ENCODE results near the gene PDE7B. TPM values are rescaled to one million over a fixed set of nuclear protein-coding genes. Genes with fewer than 3 reads are reported as not detected.

PDE7B gene
- total RNA-seq, 4 donors from 2014 or later: 15.4 to 28.6 (median 18.8) TPM

DNA sequence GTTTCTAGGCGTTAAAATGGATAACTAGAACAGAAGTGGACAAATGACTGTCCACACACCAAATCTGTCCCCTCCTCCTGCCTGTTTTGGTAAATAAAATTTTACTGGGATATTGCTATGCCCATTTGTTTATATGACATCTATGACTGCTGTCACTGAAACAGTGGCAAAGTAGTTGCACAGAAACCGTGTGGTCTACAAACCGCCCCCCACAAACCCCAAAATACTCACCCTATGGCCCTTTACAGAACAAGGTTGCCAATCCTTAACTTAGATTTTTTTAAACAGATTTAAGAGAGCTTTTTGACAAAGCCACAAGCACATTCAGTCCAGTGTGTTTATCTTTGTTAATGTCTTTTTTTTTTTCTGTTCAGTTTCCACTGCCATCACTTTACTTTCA, 260.8 kb downstream of the PDE7B start:
- H3K36me3 ChIP-seq: no peaks in the 10 kb centered on the region
- no peaks in the 10 kb centered on the region for H3K27me3 ChIP-seq
- DNase-seq: no peak
- H3K4me3 ChIP-seq: no peak overlapping the region
- no peaks in the 10 kb centered on the region for H3K9me3 ChIP-seq
- TF ChIP-seq POLR2A (IDR thresholded peaks at IDR 0.05): no peak
- TF ChIP-seq, protein P1, sequence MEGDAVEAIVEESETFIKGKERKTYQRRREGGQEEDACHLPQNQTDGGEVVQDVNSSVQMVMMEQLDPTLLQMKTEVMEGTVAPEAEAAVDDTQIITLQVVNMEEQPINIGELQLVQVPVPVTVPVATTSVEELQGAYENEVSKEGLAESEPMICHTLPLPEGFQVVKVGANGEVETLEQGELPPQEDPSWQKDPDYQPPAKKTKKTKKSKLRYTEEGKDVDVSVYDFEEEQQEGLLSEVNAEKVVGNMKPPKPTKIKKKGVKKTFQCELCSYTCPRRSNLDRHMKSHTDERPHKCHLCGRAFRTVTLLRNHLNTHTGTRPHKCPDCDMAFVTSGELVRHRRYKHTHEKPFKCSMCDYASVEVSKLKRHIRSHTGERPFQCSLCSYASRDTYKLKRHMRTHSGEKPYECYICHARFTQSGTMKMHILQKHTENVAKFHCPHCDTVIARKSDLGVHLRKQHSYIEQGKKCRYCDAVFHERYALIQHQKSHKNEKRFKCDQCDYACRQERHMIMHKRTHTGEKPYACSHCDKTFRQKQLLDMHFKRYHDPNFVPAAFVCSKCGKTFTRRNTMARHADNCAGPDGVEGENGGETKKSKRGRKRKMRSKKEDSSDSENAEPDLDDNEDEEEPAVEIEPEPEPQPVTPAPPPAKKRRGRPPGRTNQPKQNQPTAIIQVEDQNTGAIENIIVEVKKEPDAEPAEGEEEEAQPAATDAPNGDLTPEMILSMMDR (IDR thresholded peaks at IDR 0.05): no peak
- peaks cover 0 to 2% of the 10 kb centered on the region in 2 donors for H3K4me1 ChIP-seq
- no peak overlapping the region for H3K27ac ChIP-seq
- intact Hi-C loops (cut with DNase I; ENCODE audit: low total_unique reads): no loop called here

DNA sequence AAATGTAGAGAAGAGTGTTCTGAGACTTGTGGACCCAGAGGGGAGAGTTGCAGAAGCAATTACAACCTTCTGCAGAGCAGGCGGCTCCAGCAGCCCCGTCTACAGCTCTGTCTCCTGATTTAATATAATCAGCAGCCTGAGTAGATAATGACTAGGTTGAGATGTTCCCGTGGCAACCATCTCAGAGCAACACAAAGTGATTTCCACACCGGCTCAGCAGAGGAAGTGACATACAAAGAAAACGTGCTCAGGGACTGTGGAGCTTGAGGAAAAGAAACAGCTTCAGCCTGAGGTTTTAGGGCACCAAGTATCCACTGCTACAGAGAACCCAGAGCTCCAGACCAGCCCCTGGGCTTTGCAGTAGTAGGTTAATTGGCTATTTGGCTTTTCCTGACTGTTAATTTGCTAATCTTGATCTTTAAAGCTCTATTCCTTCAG, 262.3 kb downstream of the PDE7B start:
- TF ChIP-seq, protein P1 (IDR thresholded peaks at IDR 0.05): no peak
- no peak for TF ChIP-seq POLR2A (IDR thresholded peaks at IDR 0.05)
- peak; percentile 55 to 69 for DNase-seq

DNA sequence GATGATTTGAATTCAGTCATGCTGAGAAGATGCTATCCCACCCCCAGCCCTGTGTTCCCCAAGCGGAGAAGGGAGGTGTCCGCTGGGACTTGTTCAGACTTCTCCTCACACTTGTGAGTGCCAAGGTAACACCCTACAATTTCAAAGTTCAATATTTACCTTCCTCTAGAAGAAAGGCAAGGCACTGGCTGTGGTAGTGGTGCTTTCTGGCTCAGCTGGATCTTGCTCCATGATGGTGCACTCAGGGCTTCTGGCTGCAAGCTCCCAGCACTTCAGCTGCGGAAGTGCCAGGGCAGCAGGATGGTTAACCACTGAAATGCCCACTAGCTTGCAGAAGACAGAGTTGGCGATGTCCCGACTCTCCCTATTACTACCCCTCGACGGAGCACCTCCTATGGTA, 263.2 kb downstream of the PDE7B start:
- H3K4me3 ChIP-seq: no peak overlapping the region
- H3K27ac ChIP-seq: no peak overlapping the region
- TF ChIP-seq, protein P1 (IDR thresholded peaks at IDR 0.05): no peak
- TF ChIP-seq POLR2A (IDR thresholded peaks at IDR 0.05): no peak
- H3K4me1 ChIP-seq: peaks cover 0 to 2% of the 10 kb centered on the region in 2 donors
- no peak for DNase-seq
- intact Hi-C loops (cut with DNase I; ENCODE audit: low total_unique reads): no loop called here
- no peaks in the 10 kb centered on the region for H3K36me3 ChIP-seq
- H3K27me3 ChIP-seq: no peaks in the 10 kb centered on the region
- H3K9me3 ChIP-seq: no peaks in the 10 kb centered on the region

More for the DNA sequence above, 262.3 kb downstream of the PDE7B start:
- no peaks in the 10 kb centered on the region for H3K27me3 ChIP-seq
- H3K9me3 ChIP-seq: no peaks in the 10 kb centered on the region
- H3K4me3 ChIP-seq: no peak overlapping the region
- H3K36me3 ChIP-seq: no peaks in the 10 kb centered on the region
- H3K27ac ChIP-seq: peak overlapping the region; percentile 0 to 11
- H3K4me1 ChIP-seq: peaks cover 0 to 2% of the 10 kb centered on the region in 2 donors
- intact Hi-C loops (cut with DNase I; ENCODE audit: low total_unique reads): no loop called here

DNA sequence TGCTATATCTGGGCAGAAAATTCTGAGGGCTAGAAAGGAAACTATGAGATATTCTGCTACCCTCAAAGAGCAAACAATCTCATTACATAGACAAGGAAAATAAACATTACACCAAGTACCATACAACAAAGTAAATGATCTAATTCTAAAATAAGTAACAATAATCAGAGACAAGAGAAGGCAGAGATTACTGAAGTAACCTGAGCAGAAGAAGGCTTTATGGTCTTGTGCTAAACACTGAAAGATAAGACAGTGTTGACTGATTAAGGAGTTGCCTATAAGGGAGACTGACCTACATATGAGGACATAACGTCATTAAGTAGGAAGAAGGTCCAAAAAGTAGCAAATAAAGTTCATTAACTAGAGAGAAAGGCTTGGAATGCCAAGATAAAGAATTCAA, 264.4 kb downstream of the PDE7B start:
- Histone ChIP-seq H3K9me3 (no peaks in the 10 kb centered on the region), H3K4me3 (no peak overlapping the region), H3K27ac (no peak overlapping the region), H3K36me3 (no peaks in the 10 kb centered on the region), H3K4me1 (peaks cover 0 to 2% of the 10 kb centered on the region in 2 donors), H3K27me3 (no peaks in the 10 kb centered on the region)
- intact Hi-C loops (cut with DNase I; ENCODE audit: low total_unique reads): no loop called here
- TF ChIP-seq, protein P1 (IDR thresholded peaks at IDR 0.05): no peak
- DNase-seq: no peak

DNA sequence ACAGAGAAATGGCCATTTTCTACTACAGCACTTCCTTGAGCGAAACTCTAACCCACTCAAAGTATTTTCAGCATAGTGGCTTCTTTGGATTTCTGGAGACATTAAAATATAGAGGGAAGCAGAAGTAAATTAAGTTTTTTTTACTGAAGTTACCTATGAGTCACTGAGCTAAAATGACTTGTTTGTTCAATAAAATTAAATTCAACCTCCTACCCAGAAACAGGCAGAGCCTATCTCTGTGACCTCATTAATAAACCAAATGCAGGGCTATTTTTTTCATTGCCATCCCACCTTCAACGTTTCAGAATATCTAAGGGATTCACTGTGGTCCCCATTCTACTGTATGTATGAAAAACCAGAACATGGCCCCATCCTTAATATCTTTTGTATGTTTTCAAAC, 265.6 kb downstream of the PDE7B start:
- Histone ChIP-seq H3K4me3 (no peak overlapping the region), H3K9me3 (no peaks in the 10 kb centered on the region), H3K4me1 (peaks cover 0 to 2% of the 10 kb centered on the region in 2 donors), H3K36me3 (no peaks in the 10 kb centered on the region), H3K27ac (no peak overlapping the region), H3K27me3 (no peaks in the 10 kb centered on the region)
- intact Hi-C loops (cut with DNase I; ENCODE audit: low total_unique reads): no loop called here
- no peak for DNase-seq
- TF ChIP-seq POLR2A (IDR thresholded peaks at IDR 0.05): no peak
- TF ChIP-seq, protein P1 (IDR thresholded peaks at IDR 0.05): no peak

Data from uterus (tissue), 4 donors.